NCI-H128 (cell line): Measurements from ENCODE around the gene ERVV-1.
"Not testable (repeated sequence)": the region's sequence is repeated elsewhere in the genome, so short reads cannot be mapped to it uniquely, and the experiment has no call there.

Experiments used
- DNase-seq: peaks from one replicate; lab custom pipeline; 2025; ENCODE audit not compliant: unreplicated experiment; lab: John Stamatoyannopoulos, UW

The ERVV-1 gene

GRCh38 chr19:53015730-53016129, 2.0 kb downstream of the ERVV-1 start:
- no peak for DNase-seq

- DNase-seq, result no peak
These were observed 6.0 kb downstream of the ERVV-1 start for GRCh38 chr19:53019684-53020083.

DNA sequence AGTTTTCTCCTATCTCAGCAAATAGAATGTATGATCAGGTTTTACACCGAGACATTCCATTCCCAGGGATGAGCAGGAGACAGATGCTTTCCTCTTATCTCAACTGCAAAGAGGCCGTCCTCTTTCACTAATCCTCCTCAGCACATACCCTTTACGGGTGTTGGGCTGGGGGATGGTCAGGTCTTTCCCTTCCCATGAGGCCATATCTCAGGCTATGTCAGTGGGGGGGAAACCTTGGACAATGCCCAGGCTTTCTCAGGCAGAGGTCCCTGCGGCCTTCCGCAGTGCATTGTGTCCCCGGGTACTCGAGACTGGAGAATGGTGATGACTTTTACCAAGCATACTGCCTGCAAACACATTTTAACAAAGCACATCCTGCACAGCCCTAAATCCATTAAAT, 14.6 kb downstream of the ERVV-1 start:
- not testable (repeated sequence) for DNase-seq

DNA sequence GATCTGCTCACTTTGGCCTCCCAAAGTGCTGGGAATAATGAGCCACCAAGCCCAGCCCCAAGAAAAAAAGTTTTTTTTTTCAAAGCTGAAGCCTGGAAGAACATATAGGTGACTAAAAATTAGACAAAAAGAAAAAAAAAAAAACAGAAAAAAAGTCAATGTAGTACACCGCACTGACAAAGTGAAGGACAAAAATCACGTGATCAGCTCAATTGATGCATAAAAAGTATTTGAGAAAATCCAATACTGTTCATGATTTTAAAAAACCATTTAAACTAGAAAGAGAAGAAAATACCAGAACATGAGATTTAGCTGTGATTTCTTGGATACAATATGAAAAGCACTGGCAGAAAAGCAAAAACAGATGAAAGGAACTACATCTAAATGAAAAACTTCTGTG, 20.3 kb downstream of the ERVV-1 start:
- no peak for DNase-seq

DNA sequence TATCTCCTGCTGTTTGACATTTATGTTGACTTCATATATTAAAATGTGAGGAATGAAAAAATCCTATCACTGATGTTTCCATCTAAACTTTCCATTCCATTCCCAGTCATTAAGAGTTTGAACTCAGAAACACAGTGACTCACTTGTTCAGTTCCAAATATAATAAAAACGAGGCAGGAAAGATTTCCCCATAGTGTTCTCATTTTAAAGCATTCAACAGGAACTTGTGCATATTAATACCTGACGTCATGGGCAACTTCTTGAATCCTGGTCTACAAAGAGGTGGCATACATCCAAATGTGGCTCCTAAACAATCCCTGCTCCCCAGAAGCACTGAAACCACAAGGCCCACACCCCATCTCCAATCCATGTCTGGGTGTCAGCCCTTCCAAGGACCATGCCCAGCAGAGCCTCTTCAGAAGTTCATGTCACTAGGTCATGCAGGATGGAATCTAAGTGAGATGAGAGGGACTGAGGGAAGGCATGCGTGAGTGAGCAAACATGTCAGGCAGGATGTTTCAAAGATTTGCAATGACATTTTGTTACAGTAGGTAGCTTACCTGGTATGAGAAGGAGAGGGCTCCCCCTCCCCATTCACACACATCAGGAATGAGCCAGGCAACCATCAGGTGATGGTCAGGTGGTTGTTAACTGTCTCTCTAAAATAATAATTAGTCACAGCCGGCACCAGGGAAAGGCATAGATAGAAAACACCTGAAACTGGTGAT, 21.4 kb downstream of the ERVV-1 start:
- DNase-seq, result no peak

GRCh38 chr19:53037101-53038097, 23.7 kb downstream of the ERVV-1 start:
- no peak for DNase-seq

DNA sequence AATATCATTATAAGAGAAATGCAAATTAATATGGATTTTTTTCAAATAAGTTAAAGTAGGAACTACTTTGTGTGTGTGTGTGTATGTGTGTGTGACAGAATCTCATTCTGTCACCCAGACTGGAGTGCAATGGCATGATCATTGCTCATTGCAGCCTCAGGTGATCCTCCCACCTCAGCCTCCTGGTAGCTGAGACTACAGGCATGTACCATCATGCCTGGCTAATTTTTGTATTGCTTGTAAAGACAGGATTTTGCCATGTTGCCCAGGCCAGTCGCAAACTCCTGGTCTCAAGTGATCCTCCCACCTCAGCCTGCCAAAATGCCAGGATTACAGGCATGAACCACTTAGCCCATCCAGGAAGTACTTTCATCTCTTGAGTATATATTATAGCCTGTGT, 27.6 kb downstream of the ERVV-1 start:
- DNase-seq, result no peak

DNA sequence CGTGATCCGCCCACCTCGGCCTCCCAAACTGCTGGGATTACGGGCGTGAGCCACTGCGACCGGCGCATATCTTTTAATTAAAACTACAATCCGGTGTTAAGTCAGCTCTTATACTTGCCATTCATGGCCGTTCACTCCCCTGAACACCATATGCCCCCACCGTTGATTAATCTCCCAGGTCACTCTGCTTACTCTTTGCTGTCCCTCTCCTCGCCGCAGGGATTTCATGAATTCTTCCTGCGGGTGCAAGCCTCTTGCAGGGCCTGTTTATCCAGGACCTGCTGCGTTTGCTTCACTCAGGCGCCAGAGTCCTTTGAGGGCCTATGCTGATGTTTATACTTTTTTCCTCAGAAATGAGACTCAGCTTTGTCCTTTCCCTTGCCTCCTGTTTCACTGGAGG, 31.8 kb downstream of the ERVV-1 start:
- DNase-seq, result no peak

- DNase-seq, result no peak
These were observed 33.7 kb downstream of the ERVV-1 start for GRCh38 chr19:53047379-53047778.

- DNase-seq, result no peak
These were observed 41.4 kb downstream of the ERVV-1 start for GRCh38 chr19:53055117-53055516.

- DNase-seq, result no peak
These were observed 44.3 kb downstream of the ERVV-1 start for GRCh38 chr19:53057904-53058580.
